ENCODE measurements around the gene ARL11.

DNA sequence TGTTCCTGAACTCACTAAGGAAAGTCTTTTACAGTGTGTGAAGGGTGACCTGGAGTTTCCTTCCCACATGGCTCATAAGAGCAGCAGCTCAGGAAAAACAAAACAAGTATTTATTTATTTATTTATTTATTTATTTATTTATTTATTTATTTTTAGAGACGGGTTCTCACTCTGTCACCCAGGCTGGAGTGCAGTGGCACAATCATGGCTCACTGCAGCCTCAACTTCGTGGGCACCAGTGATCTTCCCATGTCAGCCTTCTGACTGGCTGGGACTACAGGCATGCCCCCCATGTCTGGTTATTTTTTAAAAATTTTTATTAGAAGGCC, 10.4 kb downstream of the ARL11 start:
- TF ChIP-seq, protein P1, sequence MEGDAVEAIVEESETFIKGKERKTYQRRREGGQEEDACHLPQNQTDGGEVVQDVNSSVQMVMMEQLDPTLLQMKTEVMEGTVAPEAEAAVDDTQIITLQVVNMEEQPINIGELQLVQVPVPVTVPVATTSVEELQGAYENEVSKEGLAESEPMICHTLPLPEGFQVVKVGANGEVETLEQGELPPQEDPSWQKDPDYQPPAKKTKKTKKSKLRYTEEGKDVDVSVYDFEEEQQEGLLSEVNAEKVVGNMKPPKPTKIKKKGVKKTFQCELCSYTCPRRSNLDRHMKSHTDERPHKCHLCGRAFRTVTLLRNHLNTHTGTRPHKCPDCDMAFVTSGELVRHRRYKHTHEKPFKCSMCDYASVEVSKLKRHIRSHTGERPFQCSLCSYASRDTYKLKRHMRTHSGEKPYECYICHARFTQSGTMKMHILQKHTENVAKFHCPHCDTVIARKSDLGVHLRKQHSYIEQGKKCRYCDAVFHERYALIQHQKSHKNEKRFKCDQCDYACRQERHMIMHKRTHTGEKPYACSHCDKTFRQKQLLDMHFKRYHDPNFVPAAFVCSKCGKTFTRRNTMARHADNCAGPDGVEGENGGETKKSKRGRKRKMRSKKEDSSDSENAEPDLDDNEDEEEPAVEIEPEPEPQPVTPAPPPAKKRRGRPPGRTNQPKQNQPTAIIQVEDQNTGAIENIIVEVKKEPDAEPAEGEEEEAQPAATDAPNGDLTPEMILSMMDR (IDR thresholded peaks at IDR 0.05), result no peak
- no peak for TF ChIP-seq POLR2AphosphoS5 (IDR thresholded peaks at IDR 0.05)

Measured in suprapubic skin (tissue), 3 donors.